Endometrium (tissue), 2 donors: ENCODE measurements around the gene ORM2.

Source experiments
- FAIRE-seq: peaks from 2 replicates; lab custom pipeline; 2012; peaks lifted over from hg19 to GRCh38; lab: Jason Lieb, UNC
- donor health status: control.
- donor health status: control.

The ORM2 gene

GRCh38 chr9:114350636-114351401, 21.1 kb downstream of the ORM2 start:
- no peak for FAIRE-seq

GRCh38 chr9:114351932-114352331, 22.3 kb downstream of the ORM2 start:
- FAIRE-seq: no peak

DNA sequence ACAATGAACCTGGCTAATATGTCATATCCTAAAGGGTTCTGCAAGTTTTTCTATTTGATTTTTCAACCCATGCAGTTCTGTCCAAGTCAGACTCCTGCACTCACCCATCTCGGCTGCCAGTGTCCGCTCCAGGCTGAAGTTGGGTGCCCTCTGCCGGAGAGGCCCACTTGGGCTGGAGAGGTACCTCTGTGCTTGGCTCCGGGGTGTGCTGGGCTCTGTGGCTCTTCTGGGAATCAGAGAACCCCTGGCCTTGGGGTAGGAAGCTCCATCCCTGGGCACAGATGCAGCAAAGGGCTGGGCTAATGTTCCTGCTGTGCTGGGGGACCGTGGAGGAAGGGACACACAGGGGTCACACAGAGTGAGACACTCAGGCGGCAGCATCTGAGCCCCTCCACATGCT, 26.2 kb downstream of the ORM2 start:
- no peak for FAIRE-seq

DNA sequence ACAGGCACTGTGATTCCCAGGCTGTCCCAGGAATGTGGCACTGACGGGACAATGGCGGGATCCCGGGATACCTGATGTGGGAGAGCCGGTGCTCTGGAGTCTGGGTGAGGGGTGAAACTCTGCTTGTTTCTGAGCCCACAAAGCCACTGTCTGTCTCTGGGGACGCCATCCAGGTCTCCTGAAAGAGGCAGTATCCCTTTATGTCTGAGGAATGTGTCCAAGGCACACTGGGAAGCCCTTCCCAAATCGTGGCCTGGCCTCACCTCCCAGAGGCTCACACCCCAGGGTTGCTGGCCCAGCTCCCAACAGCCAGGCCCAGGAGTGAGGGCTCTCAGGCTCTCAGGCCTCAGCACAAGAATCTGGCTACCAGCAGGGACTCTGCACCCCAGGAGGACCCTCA, 27.1 kb downstream of the ORM2 start:
- FAIRE-seq: no peak

DNA sequence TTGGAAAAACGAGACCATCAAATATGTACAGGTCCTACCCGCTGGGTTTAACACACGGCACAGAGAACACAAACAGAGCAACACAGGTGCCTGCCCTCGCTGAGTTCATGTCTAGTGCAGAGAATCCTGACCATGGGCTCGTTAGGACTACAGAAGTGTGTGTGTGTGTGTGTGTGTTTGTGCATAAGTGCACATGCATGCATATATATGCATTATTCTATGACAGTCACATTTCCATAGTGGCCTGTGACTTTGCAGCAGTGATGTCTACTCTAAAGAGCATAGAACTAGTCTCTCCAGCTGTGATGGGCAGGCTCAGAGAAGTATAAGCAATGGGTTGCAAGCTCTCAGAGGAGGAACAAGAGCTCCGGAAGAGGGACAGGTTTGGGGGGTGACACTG, 27.7 kb downstream of the ORM2 start:
- no peak for FAIRE-seq

DNA sequence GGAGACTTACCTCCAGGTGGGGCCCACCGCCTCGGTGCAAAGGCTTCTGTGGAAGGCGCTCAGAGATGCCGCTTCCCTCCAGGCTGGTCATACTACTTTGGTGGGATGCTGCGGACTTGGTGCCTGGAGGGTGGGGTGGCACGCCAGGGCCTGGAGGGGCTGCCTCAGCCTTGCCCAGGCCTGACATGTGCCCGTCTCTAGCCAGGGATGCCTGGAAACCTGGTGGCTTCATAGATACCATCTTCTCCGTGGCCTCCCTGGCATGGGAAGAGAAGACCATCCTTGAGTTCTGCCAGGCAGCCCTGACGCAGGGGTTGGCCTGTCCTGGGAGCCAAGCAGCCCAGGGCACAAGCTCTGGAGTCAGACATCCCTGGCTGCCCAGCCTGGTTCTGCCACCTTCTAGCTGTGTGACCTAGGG, 28.3 kb downstream of the ORM2 start:
- FAIRE-seq: no peak

DNA sequence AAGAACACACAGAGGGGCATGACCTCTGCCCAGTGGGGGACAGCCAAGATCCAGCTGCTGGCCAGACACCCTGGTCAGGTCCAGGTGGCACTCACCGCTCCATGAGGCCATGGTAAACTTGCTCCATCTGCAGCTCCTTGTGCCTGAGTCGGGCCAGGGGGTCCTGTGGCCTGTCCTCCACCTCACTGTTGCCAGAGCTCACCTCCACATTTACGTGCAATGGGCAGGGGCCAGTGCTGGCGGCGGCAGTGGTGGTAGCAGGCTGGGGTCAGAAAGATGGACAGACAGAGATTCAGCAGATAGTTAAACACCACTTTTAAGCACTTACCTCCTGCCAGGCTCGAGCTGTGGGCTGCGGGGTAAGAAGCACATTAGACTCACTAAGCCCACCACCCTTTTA, 30.1 kb downstream of the ORM2 start:
- no peak for FAIRE-seq

GRCh38 chr9:114361542-114361941, 31.9 kb downstream of the ORM2 start:
- FAIRE-seq: no peak

GRCh38 chr9:114362394-114362793, 32.7 kb downstream of the ORM2 start:
- FAIRE-seq: no peak

DNA sequence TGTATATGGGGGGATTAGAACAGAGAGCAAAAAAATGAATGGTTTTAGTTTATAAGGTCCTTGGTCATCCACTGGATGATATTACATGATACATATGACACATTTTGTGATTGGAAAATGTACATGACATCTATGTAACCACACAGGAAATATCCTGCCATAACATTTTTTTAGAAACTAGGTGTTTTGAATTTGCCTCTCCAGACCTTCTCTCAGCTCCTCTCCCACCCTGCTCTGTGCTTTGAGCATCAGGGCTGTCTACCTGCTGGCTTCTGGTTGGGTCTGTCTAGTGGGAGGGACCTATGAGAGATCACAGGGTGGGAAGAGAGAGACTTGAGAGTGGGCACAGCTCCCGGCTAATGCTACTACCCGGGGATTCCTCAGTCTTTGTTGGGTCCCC, 33.8 kb downstream of the ORM2 start:
- no peak for FAIRE-seq

- no peak for FAIRE-seq
Measured at GRCh38 chr9:114364134-114365041, 34.7 kb downstream of the ORM2 start.

GRCh38 chr9:114365194-114365593, 35.5 kb downstream of the ORM2 start:
- FAIRE-seq: no peak

DNA sequence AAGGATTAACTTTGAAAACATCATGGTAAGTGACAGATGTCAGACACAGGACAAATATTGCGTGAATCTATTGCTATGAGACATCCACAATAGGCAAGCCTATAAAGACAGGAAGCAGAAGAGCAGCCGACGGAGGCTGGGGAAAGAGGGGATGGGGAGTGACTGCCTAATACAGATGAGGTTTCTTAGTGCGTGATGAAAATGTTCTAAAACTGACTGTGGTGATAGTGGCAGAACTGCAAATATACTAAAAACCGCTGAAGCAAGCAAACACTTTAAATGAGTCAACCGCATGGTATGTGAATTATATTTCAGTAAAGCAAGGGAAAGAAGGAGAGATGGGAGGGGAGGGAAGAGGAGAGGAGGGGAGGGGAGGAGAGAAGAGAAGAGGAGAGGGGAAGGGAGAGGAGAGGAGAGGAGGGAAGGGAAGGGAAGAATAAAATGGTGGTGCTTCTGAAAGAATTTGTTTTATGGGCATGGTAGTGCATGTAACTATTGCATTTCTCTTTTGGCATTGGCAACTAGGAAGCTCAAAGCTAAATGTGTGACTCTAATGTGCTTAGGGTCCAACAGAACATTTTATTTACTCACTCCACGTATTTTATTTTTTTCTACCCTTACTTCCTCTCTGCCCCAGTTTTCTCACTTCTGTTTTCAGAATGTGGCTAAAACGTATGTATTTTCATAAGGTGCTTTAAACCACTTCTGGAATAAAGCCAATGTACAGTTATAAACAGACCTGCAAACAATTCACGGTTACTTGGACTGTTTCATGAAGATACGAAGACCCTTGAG, 36.9 kb downstream of the ORM2 start:
- FAIRE-seq: no peak

DNA sequence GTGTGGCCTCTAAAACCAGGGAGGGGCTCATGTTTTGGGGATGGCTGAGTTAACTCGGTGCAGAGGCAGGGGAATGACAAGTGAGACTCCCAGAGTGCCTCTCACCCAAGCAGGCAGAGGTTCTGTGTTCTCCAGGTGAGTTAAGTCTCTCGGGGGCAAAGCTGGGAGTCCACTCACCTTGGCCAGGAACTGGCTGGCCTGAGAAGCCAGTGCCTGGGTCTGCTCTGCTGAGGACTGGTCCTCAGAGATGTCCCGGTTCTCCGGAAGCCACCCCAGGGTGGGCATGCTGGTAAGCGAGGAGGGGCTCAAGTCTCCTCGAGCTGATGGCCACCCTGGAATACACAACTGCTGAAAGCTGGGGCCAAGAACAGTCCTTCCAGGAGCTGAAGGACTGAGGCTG, 37.7 kb downstream of the ORM2 start:
- FAIRE-seq: no peak

DNA sequence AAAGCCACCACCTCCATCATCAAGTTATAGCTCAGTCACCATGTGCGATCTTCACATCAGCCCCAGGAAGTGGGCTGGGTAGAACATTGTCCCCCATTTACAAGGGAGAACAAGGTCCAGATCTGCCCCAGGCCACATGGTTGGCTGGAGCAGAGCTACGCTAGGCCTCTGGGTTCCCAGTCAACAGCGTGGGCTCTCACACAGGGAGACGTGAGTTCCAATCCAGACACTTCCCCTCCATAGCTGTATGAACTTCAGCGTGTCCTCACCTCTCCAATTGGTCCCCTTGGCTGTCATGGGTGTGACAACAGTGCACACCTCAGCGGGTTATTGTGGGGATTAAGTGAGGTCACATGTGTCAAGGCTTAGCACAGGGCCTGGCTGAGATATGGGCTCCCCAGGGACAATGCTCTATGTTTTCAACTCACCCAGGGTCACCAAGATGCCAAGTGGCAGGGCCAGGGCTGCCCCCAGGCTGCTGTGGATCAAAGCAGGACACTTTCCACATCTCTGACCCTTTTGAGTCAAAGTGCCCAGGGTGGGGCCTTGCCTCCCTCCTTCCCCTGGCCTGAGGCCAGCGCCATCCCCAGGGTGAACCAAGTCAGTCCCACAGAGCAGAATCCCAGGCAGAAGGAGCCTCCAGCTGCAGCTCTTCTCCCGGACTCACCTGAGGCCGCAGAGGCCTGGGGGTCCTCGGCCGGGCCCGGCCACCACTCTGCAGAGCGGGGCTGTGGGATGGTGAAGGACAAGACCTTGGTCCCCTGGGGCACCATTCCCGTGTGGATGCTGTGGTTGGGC, 38.3 kb downstream of the ORM2 start:
- no peak for FAIRE-seq

- FAIRE-seq: no peak
Measured at GRCh38 chr9:114369216-114370130, 39.8 kb downstream of the ORM2 start.

GRCh38 chr9:114370251-114370967, 40.7 kb downstream of the ORM2 start:
- no peak for FAIRE-seq

DNA sequence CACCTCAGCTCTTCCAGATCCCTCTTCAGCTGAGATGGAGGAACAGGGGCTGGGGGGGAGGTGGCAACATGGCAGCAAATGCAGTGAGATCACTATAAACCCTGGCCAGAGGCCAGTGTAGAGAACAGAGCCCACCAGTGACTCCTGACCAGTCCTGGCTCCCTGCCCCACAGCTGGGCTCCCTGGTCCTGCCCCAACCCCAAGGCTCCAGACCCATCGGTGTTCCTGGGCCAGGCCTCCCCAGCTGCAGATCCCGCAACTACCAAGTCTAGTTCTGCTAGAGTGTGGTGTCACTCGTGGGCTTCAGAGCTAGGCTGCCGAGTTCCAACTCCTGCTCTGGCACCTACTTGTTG, 41.3 kb downstream of the ORM2 start:
- no peak for FAIRE-seq

DNA sequence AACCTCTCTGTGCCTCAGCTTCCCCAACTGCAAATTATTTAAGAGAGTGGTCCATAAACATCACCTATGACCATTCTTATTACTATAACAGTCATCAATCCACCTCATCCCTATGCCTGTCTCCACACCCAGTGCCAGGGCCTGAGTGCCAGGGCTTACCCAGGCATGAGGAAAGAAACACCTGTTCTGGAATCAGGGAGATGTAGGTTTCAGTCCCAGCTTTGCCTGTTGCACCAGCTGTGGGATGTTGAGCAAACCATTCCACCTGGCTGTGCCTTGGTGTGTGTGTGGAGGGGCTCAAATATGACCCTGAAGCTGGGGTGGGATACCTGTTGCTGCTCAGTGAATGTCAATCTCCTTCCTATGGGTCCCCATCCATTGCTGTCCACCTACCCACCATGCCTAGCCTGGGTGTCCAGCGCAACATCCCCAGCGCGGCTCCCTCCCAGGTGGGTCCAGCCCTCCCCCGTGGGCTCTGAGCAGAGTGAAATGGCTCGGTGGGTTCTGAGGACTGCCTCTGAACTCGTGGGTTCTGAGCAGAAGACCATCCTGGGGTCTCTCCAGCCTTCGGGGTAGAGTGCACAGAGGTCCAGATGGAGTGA, 41.8 kb downstream of the ORM2 start:
- no peak for FAIRE-seq
